Endothelial cell of umbilical vein (primary cell): ENCODE data around the gene KREMEN1.

Experiments used
- EZH2 ChIP-seq: IDR thresholded peaks from 2 replicates; pipeline ENCODE4 v1.6.1; 2012; ENCODE audit warnings: borderline replicate concordance, low read depth, mild to moderate bottlenecking, moderate library complexity, low read length, inconsistent platforms; ENCODE audit not compliant: severe bottlenecking
- MAX ChIP-seq: IDR thresholded peaks from 2 replicates; pipeline ENCODE4 v1.6.1; 2011; ENCODE audit not compliant: insufficient read depth, insufficient read length
- TF ChIP-seq, protein P1 (sequence below), 2 donors: IDR thresholded peaks; 1 replicate in 1 of 2; 2 replicates in 1 of 2; pipeline ENCODE4 v1.5.1; 2011; ENCODE audit warnings: low read length in 2 of 2, mild to moderate bottlenecking in 2 of 2, moderate library complexity in 2 of 2, control low read depth in 1 of 2, inconsistent platforms in 1 of 2, low read depth in 1 of 2; ENCODE audit not compliant: insufficient read depth in 1 of 2; ENCODE audit errors: extremely low read depth in 1 of 2

DNA sequence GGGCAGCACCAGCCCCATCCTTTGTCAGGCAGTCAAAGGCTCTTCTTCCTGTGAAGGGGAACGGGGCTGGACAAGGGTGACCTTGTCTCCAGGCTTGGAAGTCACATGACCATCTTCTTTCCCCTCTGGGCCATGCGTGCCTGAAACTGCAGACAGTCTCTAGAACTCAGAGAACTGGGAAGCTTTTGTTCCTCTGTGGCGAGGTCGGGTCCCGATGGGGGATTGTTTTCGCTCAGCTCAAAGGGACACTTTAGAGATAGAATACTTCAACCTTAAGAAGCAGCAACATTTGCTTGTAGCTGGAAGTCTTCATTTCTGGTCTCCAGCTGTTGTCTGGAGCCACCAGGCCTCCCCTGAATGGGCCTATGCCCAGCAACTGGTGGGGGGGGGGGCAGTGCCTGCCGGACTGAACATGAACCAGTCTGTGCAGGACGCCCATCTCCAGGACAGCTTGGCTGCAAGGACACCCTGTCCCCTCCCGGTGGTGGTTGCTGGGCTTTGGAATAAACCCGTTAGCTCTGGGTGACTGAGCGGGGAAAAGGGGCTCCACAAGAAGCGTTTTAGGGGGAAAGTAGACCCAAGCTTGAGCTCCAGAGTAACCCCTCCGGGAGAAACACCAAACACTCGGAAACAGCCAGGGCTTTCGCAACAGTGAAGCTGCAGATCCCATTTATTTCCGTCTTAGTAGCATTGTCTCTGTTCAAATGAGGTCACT lies 77.2 kb downstream of the KREMEN1 start:
- TF ChIP-seq MAX (no peak), EZH2 (no peak)
- TF ChIP-seq, protein P1, sequence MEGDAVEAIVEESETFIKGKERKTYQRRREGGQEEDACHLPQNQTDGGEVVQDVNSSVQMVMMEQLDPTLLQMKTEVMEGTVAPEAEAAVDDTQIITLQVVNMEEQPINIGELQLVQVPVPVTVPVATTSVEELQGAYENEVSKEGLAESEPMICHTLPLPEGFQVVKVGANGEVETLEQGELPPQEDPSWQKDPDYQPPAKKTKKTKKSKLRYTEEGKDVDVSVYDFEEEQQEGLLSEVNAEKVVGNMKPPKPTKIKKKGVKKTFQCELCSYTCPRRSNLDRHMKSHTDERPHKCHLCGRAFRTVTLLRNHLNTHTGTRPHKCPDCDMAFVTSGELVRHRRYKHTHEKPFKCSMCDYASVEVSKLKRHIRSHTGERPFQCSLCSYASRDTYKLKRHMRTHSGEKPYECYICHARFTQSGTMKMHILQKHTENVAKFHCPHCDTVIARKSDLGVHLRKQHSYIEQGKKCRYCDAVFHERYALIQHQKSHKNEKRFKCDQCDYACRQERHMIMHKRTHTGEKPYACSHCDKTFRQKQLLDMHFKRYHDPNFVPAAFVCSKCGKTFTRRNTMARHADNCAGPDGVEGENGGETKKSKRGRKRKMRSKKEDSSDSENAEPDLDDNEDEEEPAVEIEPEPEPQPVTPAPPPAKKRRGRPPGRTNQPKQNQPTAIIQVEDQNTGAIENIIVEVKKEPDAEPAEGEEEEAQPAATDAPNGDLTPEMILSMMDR (IDR thresholded peaks at IDR 0.05; ENCODE audit: extremely low read depth in 1 of 2, insufficient read depth in 1 of 2, low read depth in 1 of 2, low read length in 2 of 2) = no peak
